HG02642 (cell line): ENCODE results near the gene SYT6.
"Not testable (repeated sequence)": the region's sequence is repeated elsewhere in the genome, so short reads cannot be mapped to it uniquely, and the experiment has no call there.

Experiments
- ATAC-seq: cut with Tn5 transposase; IDR thresholded peaks from one replicate; pipeline ENCODE4 v1.9.1; 2021; ENCODE audit warnings: mild to moderate bottlenecking; ENCODE audit not compliant: unreplicated experiment, poor library complexity

SYT6 gene

DNA sequence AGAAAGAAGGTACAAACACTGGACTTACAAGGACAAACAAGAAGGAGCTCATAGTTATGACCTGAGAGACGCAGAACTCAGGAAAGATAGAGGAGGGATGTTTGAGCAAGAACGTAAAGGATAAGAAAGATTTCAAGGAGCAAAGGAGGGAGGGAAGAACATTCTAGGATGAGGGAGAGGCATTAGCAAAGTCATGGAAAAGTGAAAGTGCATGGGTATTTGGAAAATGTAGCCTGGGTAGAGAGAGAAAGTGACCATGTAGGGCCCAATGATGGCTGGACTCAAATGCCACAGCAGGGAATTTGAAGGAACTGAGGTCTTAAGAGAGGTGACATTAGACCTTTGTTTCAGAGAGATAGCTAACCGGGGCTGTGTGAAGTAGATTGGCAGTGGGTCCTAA lies 76.5 kb downstream of the SYT6 start:
- ATAC-seq = no peak

DNA sequence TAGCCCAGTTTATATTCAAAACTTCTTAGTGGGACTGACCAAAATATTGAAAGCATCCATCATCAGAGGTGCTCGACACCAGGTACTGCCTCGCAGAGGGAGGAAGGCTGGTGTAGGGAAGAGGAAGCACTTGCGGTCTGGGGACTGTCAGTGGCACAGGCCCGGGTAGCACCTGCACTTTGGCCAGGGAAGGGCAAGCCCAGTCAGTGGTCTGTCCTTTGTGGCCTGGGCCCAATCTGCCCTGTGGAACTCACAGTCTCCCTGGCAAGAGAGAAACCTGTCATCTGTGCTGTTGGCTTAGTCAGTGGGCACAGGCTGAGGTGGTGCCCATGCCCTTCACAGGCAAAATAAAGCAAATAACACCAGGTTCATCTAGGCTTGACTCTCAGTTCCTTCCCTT lies 77.4 kb downstream of the SYT6 start:
- no peak for ATAC-seq

- no peak for ATAC-seq
Measured at GRCh38 chr1:114075546-114076242, 78.0 kb downstream of the SYT6 start.

DNA sequence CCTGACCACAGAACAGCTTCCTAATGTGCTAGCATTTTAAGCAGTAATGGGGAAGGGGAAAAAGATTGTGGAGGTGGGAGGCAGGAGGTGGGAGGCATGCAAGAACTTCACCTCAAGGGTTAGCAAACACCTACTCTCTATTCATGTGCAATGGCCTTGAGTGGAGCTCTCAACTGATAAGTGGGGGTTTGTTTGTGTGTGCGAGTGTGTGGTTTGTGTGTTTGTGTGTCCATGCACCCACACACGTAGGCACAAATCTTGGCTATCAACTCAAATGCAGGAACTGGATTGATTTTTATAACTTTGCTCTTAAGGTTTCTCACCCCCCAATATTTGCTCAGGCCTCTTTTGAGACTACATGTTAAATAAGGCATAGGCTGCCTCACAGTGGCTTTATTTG lies 78.6 kb downstream of the SYT6 start:
- ATAC-seq = no peak

DNA sequence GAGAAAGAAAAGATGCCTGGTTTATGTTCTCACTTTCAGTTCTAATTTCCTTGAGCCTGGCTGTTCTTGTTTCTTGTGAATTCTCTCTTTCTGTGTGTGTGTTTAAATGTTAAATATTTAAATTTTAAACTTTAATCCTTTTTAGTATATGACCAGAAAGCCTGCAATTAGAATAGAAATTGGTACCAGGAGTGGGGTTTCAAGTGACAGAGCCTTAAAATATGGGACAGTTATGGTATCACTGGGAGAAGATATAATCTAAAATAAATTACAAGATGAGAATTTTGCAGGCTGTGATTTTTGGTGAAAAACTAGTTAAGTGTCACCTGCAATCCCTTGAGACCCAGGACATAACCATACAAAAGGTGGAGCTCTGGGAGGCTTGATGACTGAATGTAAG lies 81.4 kb downstream of the SYT6 start:
- no peak for ATAC-seq

GRCh38 chr1:114069762-114070161 lies 83.9 kb downstream of the SYT6 start:
- not testable (repeated sequence) for ATAC-seq

DNA sequence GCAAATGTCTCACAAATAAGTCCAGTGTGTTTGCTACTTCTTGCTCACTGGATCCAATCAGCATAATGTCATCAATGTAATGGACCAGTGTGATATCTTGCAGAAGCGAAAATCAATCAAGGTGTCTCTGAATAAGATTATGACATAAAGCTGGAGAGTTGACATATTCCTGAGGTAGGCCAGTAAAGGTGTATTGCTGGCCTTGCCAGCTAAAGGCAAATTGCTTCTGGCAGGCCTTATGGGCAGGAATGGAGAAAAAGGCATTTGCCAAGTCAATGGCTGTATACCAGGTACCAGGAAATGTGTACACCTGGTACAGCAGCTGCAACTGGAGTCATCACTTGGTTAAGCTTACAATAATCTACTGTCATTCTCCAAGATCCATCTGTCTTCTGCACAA lies 85.0 kb downstream of the SYT6 start:
- not testable (repeated sequence) for ATAC-seq

DNA sequence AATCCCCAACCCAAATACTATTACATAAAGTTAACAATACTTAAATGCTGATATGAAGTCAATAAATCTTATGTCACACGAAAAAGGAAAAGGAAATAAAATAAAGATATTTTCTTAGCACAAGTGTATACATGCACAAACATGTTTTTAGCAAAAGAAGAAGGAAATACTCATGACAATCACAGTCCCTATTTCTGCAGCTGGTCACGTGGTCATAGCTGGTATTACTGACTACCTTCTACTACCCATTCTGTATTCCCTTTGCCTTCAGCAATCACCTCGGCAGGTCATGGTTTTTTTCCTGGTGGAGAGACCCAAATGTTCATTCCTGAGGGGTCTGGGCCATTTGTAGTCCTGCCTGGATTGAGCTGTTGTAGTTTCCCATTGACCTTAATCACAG lies 88.0 kb downstream of the SYT6 start:
- ATAC-seq = not testable (repeated sequence)

DNA sequence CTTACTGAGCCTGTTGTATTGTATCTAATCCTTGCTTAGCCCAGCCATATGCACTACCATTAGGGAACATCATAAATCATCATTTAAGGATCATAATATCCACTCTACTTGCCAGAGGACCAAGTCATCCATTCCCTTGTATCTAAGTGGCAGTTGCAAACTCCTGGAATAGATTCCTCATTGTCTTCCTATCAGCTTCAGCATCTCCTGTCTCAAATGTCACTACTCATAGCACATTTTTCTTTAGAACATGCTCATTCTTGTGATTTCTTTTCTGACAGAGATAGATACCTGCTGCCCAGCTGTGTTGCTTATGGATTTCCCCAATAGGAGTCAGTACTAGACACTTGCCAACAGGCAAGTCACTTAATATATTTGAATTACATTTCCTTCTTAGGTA lies 90.1 kb downstream of the SYT6 start:
- no peak for ATAC-seq

- no peak for ATAC-seq
Measured at GRCh38 chr1:114062477-114063099, 91.1 kb downstream of the SYT6 start.

- ATAC-seq = no peak
Measured at GRCh38 chr1:114061121-114061830, 92.4 kb downstream of the SYT6 start.

- ATAC-seq = not testable (repeated sequence)
Measured at GRCh38 chr1:114058236-114058635, 95.4 kb downstream of the SYT6 start.

DNA sequence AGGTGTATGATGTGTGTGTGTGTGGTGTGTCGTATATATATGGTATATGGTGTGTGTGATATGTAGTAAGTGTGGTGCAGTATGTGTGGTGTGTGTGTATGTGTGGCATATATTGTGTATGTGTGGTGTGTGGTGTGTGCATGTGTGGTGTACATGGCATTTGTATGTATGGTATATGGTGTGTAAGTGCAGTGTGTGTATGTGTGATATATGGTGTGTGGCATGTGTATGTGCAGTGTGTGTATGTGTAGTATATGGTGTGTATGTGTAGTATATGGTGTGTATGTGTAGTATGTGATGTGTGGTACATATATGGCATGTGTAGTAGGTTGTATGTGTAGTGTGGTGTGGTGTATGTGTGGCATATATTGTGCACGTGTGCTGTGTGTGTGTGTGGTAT lies 99.5 kb downstream of the SYT6 start:
- no peak for ATAC-seq

- ATAC-seq = no peak
Measured at GRCh38 chr1:114048232-114048631, 105.4 kb downstream of the SYT6 start.

DNA sequence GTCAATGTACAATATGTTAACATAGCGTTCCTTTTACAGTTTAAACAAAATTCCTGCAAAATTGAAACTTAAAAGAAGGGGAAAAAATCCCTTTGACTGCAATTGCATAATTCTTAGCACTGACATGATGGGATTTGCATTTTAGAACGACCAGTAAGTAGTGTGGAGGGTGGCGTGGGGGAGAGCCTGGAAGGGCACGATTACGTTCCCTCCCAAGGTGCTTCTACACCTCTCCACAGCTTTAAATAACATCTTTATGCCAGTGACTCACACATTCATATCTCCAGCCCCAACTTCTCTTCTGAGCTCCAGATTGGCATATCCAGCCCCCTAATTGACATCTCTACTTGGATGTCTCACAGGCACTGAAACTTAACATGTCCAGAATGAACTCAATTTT lies 110.1 kb downstream of the SYT6 start:
- ATAC-seq = no peak

DNA sequence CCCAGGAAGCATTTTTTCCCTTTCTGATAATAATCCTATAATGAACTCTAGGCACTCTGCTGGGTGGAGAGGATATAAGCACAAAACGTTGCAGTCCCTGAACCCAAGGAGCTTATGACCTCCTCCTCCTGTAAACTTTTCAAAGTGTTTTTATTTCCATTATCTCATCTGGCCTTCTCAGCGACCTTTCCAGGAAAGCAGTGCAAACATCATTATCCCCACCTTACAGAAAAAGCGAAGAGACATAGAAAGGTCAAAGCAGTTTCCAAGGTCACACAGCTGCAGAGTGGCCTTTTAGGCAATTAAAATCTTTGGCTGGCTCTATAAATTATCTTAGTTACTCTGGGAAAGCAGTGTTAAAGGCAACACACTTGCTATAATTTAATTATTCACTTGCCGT lies 110.6 kb downstream of the SYT6 start:
- ATAC-seq = no peak

GRCh38 chr1:114040273-114041015 lies 113.2 kb downstream of the SYT6 start:
- ATAC-seq = no peak
